Ovary (tissue), 9 donors: ENCODE measurements around the gene ALPK3. TPM values are rescaled to one million over a fixed set of nuclear protein-coding genes. Genes with fewer than 3 reads are reported as not detected.

Experiments
- DNase-seq, 5 donors: peaks; one replicate each; pipeline ENCODE4 v3.0.0-alpha.2; 2019 to 2020
- H3K27ac ChIP-seq, 2 donors: fragments of 200-600 bp; one replicate each; pipeline versions ENCODE4 v1.5.1 to v1.8.0; 2019 to 2022
- H3K27me3 ChIP-seq: fragments of 200-600 bp; one replicate; pipeline ENCODE4 v1.8.0; 2022
- H3K36me3 ChIP-seq: fragments of 200-600 bp; sonication (generic); one replicate; pipeline ENCODE4 v1.5.1; 2019
- H3K4me1 ChIP-seq: one replicate; pipeline ENCODE4 v1.8.1; 2013; ENCODE audit warnings: mild to moderate bottlenecking, moderate library complexity; ENCODE audit not compliant: insufficient read depth
- H3K4me3 ChIP-seq: fragments of 200-600 bp; sonication (generic); one replicate; pipeline ENCODE4 v1.5.1; 2017
- H3K9me3 ChIP-seq, 2 donors: fragments of 200-600 bp in 1 of 2; sonication (generic) in 1 of 2; one replicate each; pipeline versions ENCODE4 v1.5.1 to v1.8.1; 2013 to 2019; ENCODE audit warnings: mild to moderate bottlenecking in 1 of 2, moderate library complexity in 1 of 2
- CTCF ChIP-seq, 3 donors: fragments of 450-650 bp in 2 of 3; fragments of 200-600 bp in 1 of 3; IDR thresholded peaks; one replicate each; pipeline versions ENCODE4 v1.5.1 to v1.8.0; 2016 to 2022; ENCODE audit warnings: antibody characterized with exemption in 3 of 3, mild to moderate bottlenecking in 1 of 3
- EP300 ChIP-seq: sonication (generic); formaldehyde crosslinking; IDR thresholded peaks from one replicate; pipeline ENCODE4 v1.6.1; 2017; ENCODE audit warnings: antibody characterized with exemption
- POLR2A ChIP-seq: fragments of 450-650 bp; IDR thresholded peaks from one replicate; pipeline ENCODE4 v1.6.1; 2017; ENCODE audit warnings: antibody characterized with exemption, mild to moderate bottlenecking, moderate library complexity
- WGBS, 3 donors: extraction: QIAGEN DNeasy Blood & Tissue Kit in 1 of 3; methylation state at CpG; one replicate each; pipeline versions ENCODE4 v1.1.5 to v1.1.7; 2013 to 2017; 5-methylcytosine and 5-hydroxymethylcytosine counted together
- intact Hi-C, 4 donors: fragments of 100-400 bp; cut with DNase I; formaldehyde crosslinking; loops; one replicate each; pipeline versions ENCODE4 v1.11.0 to v1.15.1; 2022 to 2023
- polyA plus RNA-seq, 2 donors: library from polyadenylated mRNA; stranded (reverse); fragments of 200-250 nt in 1 of 2; fragments of 350-450 nt in 1 of 2; fragmentation: Illumina TruSeq in 1 of 2; extraction: RNeasy Lipid Tissue Mini Kit (QIAGEN cat#74804) in 1 of 2; gene quantifications; one replicate each; pipeline ENCODE4 v1.2.3, GENCODE V29; 2013 to 2014
- total RNA-seq, 7 donors: library from RNA; depleted of rRNA in 2 of 7; stranded (reverse); fragments of >200 nt in 2 of 7; fragmentation: NEBNext Ultra II Directional in 3 of 7; extraction: Animal tissue kit (Norgen Biotek cat#: 25700) in 3 of 7; gene quantifications; one replicate each; pipeline versions ENCODE4 v1.1.0 to v1.2.4, GENCODE V29; 2016 to 2023
- donor health status: DM: no; HTN: no; CAD: no; lungs with moderate emphysema.
- donor health status: DM: no; HTN: no; CAD: no.
- donor health status: Bipolar disorder and iron deficiency.
- donor health status: DM: yes; HTN: yes; CAD: no.
- donor health status: DM: no; HTN: no; CAD: no.
- donor health status: DM: yes; HTN: yes; CAD: no.

Gene ALPK3
- total and polyA plus RNA-seq, 9 donors, result 0.48 to 2.8 (median 1.0) TPM

- intact Hi-C loops, result loop anchor here in 2 of 4 donors (5.0 to 10.0 kb wide), 3 partner anchors 87 to 173 kb away; partner anchors contain the start of genes NMB (in 2 of the 2) and WDR73 (in 1 of the 2)
- H3K36me3 ChIP-seq, result no peaks in the 10 kb centered on the region
- H3K9me3 ChIP-seq, result no peaks in the 10 kb centered on the region
- TF ChIP-seq POLR2A (no peak), EP300 (no peak), CTCF (IDR thresholded peaks at IDR 0.05) (no peak)
- H3K27me3 ChIP-seq, result no peaks in the 10 kb centered on the region
- DNase-seq, result peak; percentile 63 to 69 (median 68)
- WGBS, 3 donors, result 9 to 19% (median 16%) methylated on average over 14 of the region's 14 CpGs
- peaks cover 27% of the 10 kb centered on the region for H3K4me1 ChIP-seq
- peak overlapping the region in 1 of 2 donors; percentile 55 for H3K27ac ChIP-seq
- no peak overlapping the region for H3K4me3 ChIP-seq
Measured at GRCh38 chr15:84828086-84828908, 11.1 kb downstream of the ALPK3 start.

GRCh38 chr15:84829428-84829827, 12.3 kb downstream of the ALPK3 start:
- no peak for DNase-seq
- H3K4me3 ChIP-seq, result no peak overlapping the region
- H3K27me3 ChIP-seq, result no peaks in the 10 kb centered on the region
- no peaks in the 10 kb centered on the region for H3K9me3 ChIP-seq
- H3K27ac ChIP-seq, result peak overlapping the region in 1 of 2 donors; percentile 55
- H3K4me1 ChIP-seq, result peaks cover 28% of the 10 kb centered on the region
- 84 to 88% (median 88%) methylated on average over 8 of the region's 8 CpGs for WGBS, 3 donors
- TF ChIP-seq CTCF (IDR thresholded peaks at IDR 0.05), result no peak
- no peak for TF ChIP-seq POLR2A
- TF ChIP-seq EP300, result no peak
- H3K36me3 ChIP-seq, result no peaks in the 10 kb centered on the region
- intact Hi-C loops, result loop anchor here in 2 of 4 donors (5.0 to 10.0 kb wide), 3 partner anchors 85 to 175 kb away; partner anchors contain the start of genes NMB (in 2 of the 2) and WDR73 (in 1 of the 2)

GRCh38 chr15:84830036-84830435, 12.9 kb downstream of the ALPK3 start:
- DNase-seq, result no peak
- Histone ChIP-seq H3K36me3 (no peaks in the 10 kb centered on the region), H3K4me3 (no peak overlapping the region), H3K4me1 (peaks cover 24% of the 10 kb centered on the region), H3K27ac (peak overlapping the region in 1 of 2 donors; percentile 22), H3K9me3 (no peaks in the 10 kb centered on the region), H3K27me3 (no peaks in the 10 kb centered on the region)
- intact Hi-C loops, result no loop called here
- WGBS, 3 donors, result 17 to 22% (median 22%) methylated on average over 2 of the region's 2 CpGs
- TF ChIP-seq POLR2A, result no peak
- no peak for TF ChIP-seq CTCF (IDR thresholded peaks at IDR 0.05)
- TF ChIP-seq EP300, result no peak

GRCh38 chr15:84831028-84831427, 13.9 kb downstream of the ALPK3 start:
- H3K4me3 ChIP-seq, result no peak overlapping the region
- peak overlapping the region in 1 of 2 donors; percentile 22 for H3K27ac ChIP-seq
- H3K36me3 ChIP-seq, result no peaks in the 10 kb centered on the region
- 75 to 88% (median 87%) methylated on average over 5 of the region's 5 CpGs for WGBS, 3 donors
- peaks cover 22% of the 10 kb centered on the region for H3K4me1 ChIP-seq
- intact Hi-C loops, result no loop called here
- no peak for DNase-seq
- H3K9me3 ChIP-seq, result no peaks in the 10 kb centered on the region
- TF ChIP-seq EP300, result no peak
- TF ChIP-seq POLR2A, result no peak
- TF ChIP-seq CTCF (IDR thresholded peaks at IDR 0.05), result no peak
- no peaks in the 10 kb centered on the region for H3K27me3 ChIP-seq
